HG03280 (cell line): Measurements from ENCODE around the gene IQCK.

Source experiments
- ATAC-seq: cut with Tn5 transposase; IDR thresholded peaks from one replicate; pipeline ENCODE4 v1.9.1; 2021; ENCODE audit warnings: mild to moderate bottlenecking, moderate library complexity; ENCODE audit not compliant: unreplicated experiment

The IQCK gene

GRCh38 chr16:19698480-19699465 is 19.3 kb upstream of the IQCK start:
- ATAC-seq, result no peak

- no peak for ATAC-seq
Measured at GRCh38 chr16:19699472-19699871, 18.6 kb upstream of the IQCK start.

GRCh38 chr16:19700319-19700781 is 17.7 kb upstream of the IQCK start:
- ATAC-seq, result no peak

- no peak for ATAC-seq
Measured at GRCh38 chr16:19701091-19701490, 17.0 kb upstream of the IQCK start.

GRCh38 chr16:19703172-19703889 is 14.7 kb upstream of the IQCK start:
- ATAC-seq, result no peak

GRCh38 chr16:19704321-19705145 is 13.5 kb upstream of the IQCK start:
- no peak for ATAC-seq

GRCh38 chr16:19705146-19705501 is 12.9 kb upstream of the IQCK start:
- no peak for ATAC-seq

GRCh38 chr16:19705843-19706242 is 12.2 kb upstream of the IQCK start:
- ATAC-seq, result no peak

GRCh38 chr16:19706846-19707245 is 11.2 kb upstream of the IQCK start:
- ATAC-seq, result no peak

- ATAC-seq, result no peak
Measured at GRCh38 chr16:19707569-19708295, 10.3 kb upstream of the IQCK start.

GRCh38 chr16:19708296-19709205 is 9.5 kb upstream of the IQCK start:
- ATAC-seq, result no peak

GRCh38 chr16:19709381-19710136 is 8.5 kb upstream of the IQCK start:
- no peak for ATAC-seq

GRCh38 chr16:19710191-19710908 is 7.7 kb upstream of the IQCK start:
- no peak for ATAC-seq

- ATAC-seq, result no peak
Measured at GRCh38 chr16:19710991-19711545, 7.0 kb upstream of the IQCK start.

- no peak for ATAC-seq
Measured at GRCh38 chr16:19711643-19712042, 6.4 kb upstream of the IQCK start.

- ATAC-seq, result no peak
Measured at GRCh38 chr16:19712418-19713058, 5.5 kb upstream of the IQCK start.

GRCh38 chr16:19713697-19714096 is 4.4 kb upstream of the IQCK start:
- no peak for ATAC-seq
